Activated CD8-positive, alpha-beta memory T cell treated with anti-CD3 and anti-CD28 coated beads, Interleukin-2, amount 10 ng/mL, durations not matched to agents 7 days and 5 days (primary cell): Measurements from ENCODE around the gene ADAP1. TPM values are rescaled to one million over a fixed set of nuclear protein-coding genes. Genes with fewer than 3 reads are reported as not detected.

ENCODE experiments used
- ATAC-seq: fragments of 150-1000 bp; cut with Tn5 transposase; one replicate; pipeline ENCODE4 v1.10.0; 2021; ENCODE audit warnings: moderate library complexity
- CTCF ChIA-PET: fragments of 350-600 bp; sonication (Branson Sonifier 250); formaldehyde crosslinking; loops from one replicate; lab custom pipeline; 2021; ENCODE audit warnings: antibody characterized with exemption; lab: Charles Lee
- DNase-seq: peaks from one replicate; pipeline ENCODE4 v3.0.0-alpha.2; 2020
- H3K27ac Mint-ChIP-seq: one replicate; pipeline ENCODE4 v1.8.0; 2021; ENCODE audit warnings: mild to moderate bottlenecking, mixed read lengths
- H3K27me3 Mint-ChIP-seq: one replicate; pipeline ENCODE4 v1.8.0; 2021; ENCODE audit warnings: mixed read lengths
- H3K36me3 Mint-ChIP-seq: one replicate; pipeline ENCODE4 v1.8.0; 2021; ENCODE audit warnings: mild to moderate bottlenecking, mixed read lengths
- H3K4me1 Mint-ChIP-seq: one replicate; pipeline ENCODE4 v1.8.0; 2021; ENCODE audit warnings: mixed read lengths
- H3K4me3 Mint-ChIP-seq: one replicate; pipeline ENCODE4 v1.8.0; 2021; ENCODE audit warnings: mild to moderate bottlenecking, moderate library complexity, mixed read lengths
- H3K9me3 Mint-ChIP-seq: one replicate; pipeline ENCODE4 v1.8.0; 2022; ENCODE audit warnings: low read depth, mixed read lengths
- total RNA-seq, 2 experiments: library from RNA; stranded (reverse); gene quantifications; one replicate each; pipeline ENCODE4 v1.2.3, GENCODE V29; 2021

Gene ADAP1
- total RNA-seq, 2 experiments from 2014 or later, result 12.4 to 30.8 TPM

GRCh38 chr7:892648-893593, 61.6 kb downstream of the ADAP1 start:
- Mint-ChIP-seq H3K36me3 (peaks cover 46% of the 10 kb centered on the region), H3K4me1 (no peaks in the 10 kb centered on the region), H3K27me3 (no peaks in the 10 kb centered on the region), H3K4me3 (no peak overlapping the region), H3K9me3 (no peaks in the 10 kb centered on the region), H3K27ac (no peak overlapping the region)
- DNase-seq (no peak), ATAC-seq (no peak)
- CTCF ChIA-PET, result no interaction called here

- Mint-ChIP-seq H3K4me3 (no peak overlapping the region), H3K27ac (no peak overlapping the region), H3K4me1 (no peaks in the 10 kb centered on the region), H3K36me3 (peaks cover 46% of the 10 kb centered on the region), H3K27me3 (no peaks in the 10 kb centered on the region), H3K9me3 (no peaks in the 10 kb centered on the region)
- DNase-seq, result no peak
- no peak for ATAC-seq
- CTCF ChIA-PET, result no interaction called here
Measured at GRCh38 chr7:891805-892204, 62.7 kb downstream of the ADAP1 start.

- H3K27ac Mint-ChIP-seq, result no peak overlapping the region
- H3K4me3 Mint-ChIP-seq, result no peak overlapping the region
- no peak for DNase-seq
- CTCF ChIA-PET, result no interaction called here
- no peak for ATAC-seq
- no peaks in the 10 kb centered on the region for H3K9me3 Mint-ChIP-seq
- H3K36me3 Mint-ChIP-seq, result peaks cover 44% of the 10 kb centered on the region
- H3K27me3 Mint-ChIP-seq, result no peaks in the 10 kb centered on the region
- H3K4me1 Mint-ChIP-seq, result no peaks in the 10 kb centered on the region
Measured at GRCh38 chr7:891291-891690, 63.2 kb downstream of the ADAP1 start.

- Mint-ChIP-seq H3K27me3 (no peaks in the 10 kb centered on the region), H3K27ac (no peak overlapping the region), H3K9me3 (no peaks in the 10 kb centered on the region), H3K4me3 (no peak overlapping the region), H3K4me1 (no peaks in the 10 kb centered on the region), H3K36me3 (peaks cover 40% of the 10 kb centered on the region)
- CTCF ChIA-PET, result no interaction called here
- DNase-seq (no peak), ATAC-seq (no peak)
Measured at GRCh38 chr7:890868-891267, 63.6 kb downstream of the ADAP1 start.

GRCh38 chr7:889391-889790, 65.1 kb downstream of the ADAP1 start:
- CTCF ChIA-PET, result no interaction called here
- no peaks in the 10 kb centered on the region for H3K9me3 Mint-ChIP-seq
- peaks cover 32% of the 10 kb centered on the region for H3K36me3 Mint-ChIP-seq
- no peak for ATAC-seq
- H3K4me3 Mint-ChIP-seq, result no peak overlapping the region
- no peaks in the 10 kb centered on the region for H3K27me3 Mint-ChIP-seq
- no peak overlapping the region for H3K27ac Mint-ChIP-seq
- DNase-seq, result no peak
- H3K4me1 Mint-ChIP-seq, result peaks cover 2% of the 10 kb centered on the region

GRCh38 chr7:889025-889390, 65.5 kb downstream of the ADAP1 start:
- Mint-ChIP-seq H3K27me3 (no peaks in the 10 kb centered on the region), H3K36me3 (peaks cover 30% of the 10 kb centered on the region), H3K4me3 (no peak overlapping the region), H3K27ac (no peak overlapping the region), H3K9me3 (no peaks in the 10 kb centered on the region), H3K4me1 (peaks cover 2% of the 10 kb centered on the region)
- DNase-seq, result no peak
- CTCF ChIA-PET, result no interaction called here
- ATAC-seq, result no peak

GRCh38 chr7:888081-889024, 66.1 kb downstream of the ADAP1 start:
- H3K36me3 Mint-ChIP-seq, result peaks cover 25% of the 10 kb centered on the region
- no peak for DNase-seq
- H3K4me3 Mint-ChIP-seq, result no peak overlapping the region
- no peaks in the 10 kb centered on the region for H3K27me3 Mint-ChIP-seq
- peaks cover 2% of the 10 kb centered on the region for H3K4me1 Mint-ChIP-seq
- no peaks in the 10 kb centered on the region for H3K9me3 Mint-ChIP-seq
- no peak overlapping the region for H3K27ac Mint-ChIP-seq
- ATAC-seq, result no peak
- CTCF ChIA-PET, result no interaction called here

- Mint-ChIP-seq H3K36me3 (peaks cover 16% of the 10 kb centered on the region), H3K4me3 (no peak overlapping the region)
Measured at GRCh38 chr7:887488-887820, 67.0 kb downstream of the ADAP1 start.

GRCh38 chr7:886626-887487, 67.6 kb downstream of the ADAP1 start:
- peaks cover 2% of the 10 kb centered on the region for H3K4me1 Mint-ChIP-seq
- ATAC-seq (no peak), DNase-seq (no peak)
- no peak overlapping the region for H3K27ac Mint-ChIP-seq
- CTCF ChIA-PET, result no interaction called here
- H3K36me3 Mint-ChIP-seq, result peaks cover 13% of the 10 kb centered on the region
- H3K4me3 Mint-ChIP-seq, result no peak overlapping the region
- H3K27me3 Mint-ChIP-seq, result no peaks in the 10 kb centered on the region
- no peaks in the 10 kb centered on the region for H3K9me3 Mint-ChIP-seq

More at GRCh38 chr7:887488-887820, 67.0 kb downstream of the ADAP1 start:
- Mint-ChIP-seq H3K27me3 (no peaks in the 10 kb centered on the region), H3K4me1 (peaks cover 2% of the 10 kb centered on the region), H3K27ac (no peak overlapping the region), H3K9me3 (no peaks in the 10 kb centered on the region)
- DNase-seq, result no peak
- CTCF ChIA-PET, result no interaction called here
- ATAC-seq, result no peak

GRCh38 chr7:885893-886625, 68.4 kb downstream of the ADAP1 start:
- H3K9me3 Mint-ChIP-seq, result no peaks in the 10 kb centered on the region
- DNase-seq (no peak), ATAC-seq (no peak)
- peaks cover 2% of the 10 kb centered on the region for H3K4me1 Mint-ChIP-seq
- CTCF ChIA-PET, result interaction anchor here (1.0 kb wide), 1 partner anchor 21 kb away, joined by 3 read pairs; no protein-coding TSS in a partner anchor
- H3K27me3 Mint-ChIP-seq, result no peaks in the 10 kb centered on the region
- H3K36me3 Mint-ChIP-seq, result peaks cover 11% of the 10 kb centered on the region
- H3K27ac Mint-ChIP-seq, result no peak overlapping the region
- no peak overlapping the region for H3K4me3 Mint-ChIP-seq

GRCh38 chr7:885261-885892, 69.1 kb downstream of the ADAP1 start:
- CTCF ChIA-PET, result interaction anchor here (1.0 kb wide), 1 partner anchor 22 kb away, joined by 3 read pairs; no protein-coding TSS in a partner anchor
- ATAC-seq (no peak), DNase-seq (no peak)
- Mint-ChIP-seq H3K27ac (no peak overlapping the region), H3K36me3 (peaks cover 6% of the 10 kb centered on the region), H3K4me3 (no peak overlapping the region), H3K4me1 (peaks cover 2% of the 10 kb centered on the region), H3K9me3 (no peaks in the 10 kb centered on the region), H3K27me3 (no peaks in the 10 kb centered on the region)
